ENCODE data around the gene MYL2.

Gene MYL2

GRCh38 chr12:110919720-110920119, 659 bp downstream of the MYL2 start:
- Histone ChIP-seq H3K27ac (no peak overlapping the region), H3K4me3 (ENCODE audit: low read depth, low read length) (no peak overlapping the region), H3K36me3 (replicated peaks) (no peaks in the 10 kb centered on the region), H3K27me3 (replicated peaks) (peaks cover 2% of the 10 kb centered on the region)
- no peak for DNase-seq
- TF ChIP-seq CTCF (IDR thresholded peaks at IDR 0.05; ENCODE audit: low read depth, low read length, missing control alignments) = no peak
- in situ Hi-C loops (cut with HindIII; ENCODE audit: low pct_ligation_motif_present, low sequenced_read_pairs) = no loop called here

- Histone ChIP-seq H3K27ac (peak overlapping the region; percentile 31), H3K4me3 (ENCODE audit: low read depth, low read length) (no peak overlapping the region), H3K27me3 (replicated peaks) (peaks cover 2% of the 10 kb centered on the region), H3K36me3 (replicated peaks) (no peaks in the 10 kb centered on the region)
- in situ Hi-C loops (cut with HindIII; ENCODE audit: low pct_ligation_motif_present, low sequenced_read_pairs) = no loop called here
- TF ChIP-seq CTCF (IDR thresholded peaks at IDR 0.05; ENCODE audit: low read depth, low read length, missing control alignments) = no peak
- no peak for DNase-seq
Observed at GRCh38 chr12:110917961-110918360, 2.4 kb downstream of the MYL2 start.

- in situ Hi-C loops (cut with HindIII; ENCODE audit: low pct_ligation_motif_present, low sequenced_read_pairs) = no loop called here
- no peaks in the 10 kb centered on the region for H3K36me3 ChIP-seq (replicated peaks)
- DNase-seq = peak; percentile 55
- peak overlapping the region; percentile 31 for H3K27ac ChIP-seq
- peaks cover 2% of the 10 kb centered on the region for H3K27me3 ChIP-seq (replicated peaks)
- H3K4me3 ChIP-seq (ENCODE audit: low read depth, low read length) = no peak overlapping the region
- no peak for TF ChIP-seq CTCF (IDR thresholded peaks at IDR 0.05; ENCODE audit: low read depth, low read length, missing control alignments)
Observed at GRCh38 chr12:110917467-110917866, 2.9 kb downstream of the MYL2 start.

DNA sequence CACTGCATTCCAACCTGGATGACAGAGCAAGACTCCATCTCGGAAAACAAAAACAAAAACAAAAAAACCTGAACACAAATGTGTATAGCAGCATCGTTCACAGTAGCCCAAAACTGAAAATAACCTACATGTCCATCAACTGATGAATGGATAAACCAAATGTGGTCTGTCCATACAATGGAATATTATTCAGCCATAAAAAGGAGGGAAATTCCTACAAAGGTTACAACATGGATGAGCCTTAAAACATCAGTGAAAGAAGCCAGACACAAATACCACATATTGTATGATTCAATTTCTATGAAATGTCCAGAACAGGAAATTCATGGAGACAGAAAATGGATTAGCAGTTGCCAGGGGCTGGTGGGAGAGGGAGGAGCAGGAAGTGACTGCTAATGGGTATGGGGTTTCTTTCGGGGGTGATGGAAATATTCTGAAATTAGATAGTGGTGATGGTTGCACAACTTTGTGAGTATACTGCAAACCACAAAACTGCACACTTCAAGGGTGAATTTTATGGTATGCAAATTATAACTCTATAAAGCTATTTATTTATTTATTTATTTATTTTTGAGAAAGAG, 4.0 kb downstream of the MYL2 start:
- Histone ChIP-seq H3K4me3 (ENCODE audit: low read depth, low read length) (no peak overlapping the region), H3K27ac (no peak overlapping the region), H3K27me3 (replicated peaks) (peaks cover 2% of the 10 kb centered on the region), H3K36me3 (replicated peaks) (no peaks in the 10 kb centered on the region)
- in situ Hi-C loops (cut with HindIII; ENCODE audit: low pct_ligation_motif_present, low sequenced_read_pairs) = no loop called here
- no peak for TF ChIP-seq CTCF (IDR thresholded peaks at IDR 0.05; ENCODE audit: low read depth, low read length, missing control alignments)
- no peak for DNase-seq

DNA sequence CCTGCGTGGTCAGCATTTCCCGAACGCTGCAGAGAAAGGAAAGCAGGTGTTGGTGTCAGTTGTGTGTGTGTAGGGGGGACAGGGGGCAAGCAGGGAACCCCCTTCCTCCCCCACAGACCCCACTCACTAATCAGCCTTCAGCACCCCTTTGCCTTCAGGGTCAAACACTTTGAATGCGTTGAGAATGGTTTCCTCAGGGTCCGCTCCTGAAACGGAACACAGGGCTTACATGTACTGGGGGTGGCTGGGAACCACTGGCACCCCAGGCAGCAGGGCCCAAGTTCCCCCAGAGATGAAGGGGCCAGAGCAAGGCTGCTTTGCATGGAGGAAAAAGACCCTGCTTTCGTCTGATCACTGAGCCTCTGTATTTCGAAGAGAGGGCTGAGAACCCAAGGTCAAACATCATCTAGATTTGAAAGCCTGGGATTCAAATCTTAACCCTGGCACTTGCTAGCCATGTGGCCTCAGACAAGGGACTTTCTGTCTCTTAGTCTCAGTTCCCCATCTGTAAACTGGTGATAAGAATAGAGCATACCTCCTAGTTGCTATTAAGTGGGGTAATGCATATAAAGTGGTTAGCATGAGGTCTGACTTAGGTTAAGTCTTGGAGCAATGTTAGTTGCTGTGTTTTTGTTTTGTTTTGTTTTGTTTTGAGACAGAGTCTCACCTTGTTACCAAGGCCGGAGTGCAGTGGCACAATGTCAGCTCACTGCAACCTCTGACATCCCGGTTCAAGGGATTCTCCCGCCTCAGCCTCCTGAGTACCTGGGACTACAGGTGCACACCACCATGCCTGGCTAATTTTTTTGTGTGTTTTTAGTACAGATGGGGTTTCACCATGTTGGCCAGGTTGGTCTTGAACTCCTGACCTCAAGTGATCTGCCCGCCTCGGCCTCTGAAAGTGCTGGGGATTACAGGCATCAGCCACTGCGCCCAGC, 7.0 kb downstream of the MYL2 start:
- H3K4me3 ChIP-seq (ENCODE audit: low read depth, low read length) = no peak overlapping the region
- H3K27ac ChIP-seq = no peak overlapping the region
- H3K27me3 ChIP-seq (replicated peaks) = no peaks in the 10 kb centered on the region
- H3K36me3 ChIP-seq (replicated peaks) = no peaks in the 10 kb centered on the region
- TF ChIP-seq CTCF (IDR thresholded peaks at IDR 0.05; ENCODE audit: low read depth, low read length, missing control alignments) = no peak
- in situ Hi-C loops (cut with HindIII; ENCODE audit: low pct_ligation_motif_present, low sequenced_read_pairs) = no loop called here
- no peak for DNase-seq

Measured in brain microvascular endothelial cell (primary cell).